ENCODE data around the gene REM2.
A peak's percentile ranks its signal among the peaks of the same experiment; 100 is the strongest.
"Not testable (repeated sequence)": the region's sequence is repeated elsewhere in the genome, so short reads cannot be mapped to it uniquely, and the experiment has no call there.

The REM2 gene

GRCh38 chr14:22848351-22849164 is 34.5 kb upstream of the REM2 start:
- peak; percentile 92 for DNase-seq

GRCh38 chr14:22849212-22849819 is 33.7 kb upstream of the REM2 start:
- DNase-seq: no peak

GRCh38 chr14:22850944-22851764 is 31.9 kb upstream of the REM2 start:
- peak; percentile 86 for DNase-seq

- DNase-seq: not testable (repeated sequence)
Measured at GRCh38 chr14:22852178-22852577, 30.8 kb upstream of the REM2 start.

- DNase-seq: no peak
Measured at GRCh38 chr14:22852599-22852939, 30.5 kb upstream of the REM2 start.

- DNase-seq: peak; percentile 88
Measured at GRCh38 chr14:22852940-22853767, 29.9 kb upstream of the REM2 start.

GRCh38 chr14:22854296-22854695 is 28.7 kb upstream of the REM2 start:
- not testable (repeated sequence) for DNase-seq

GRCh38 chr14:22854963-22855724 is 27.9 kb upstream of the REM2 start:
- no peak for DNase-seq

GRCh38 chr14:22856428-22856827 is 26.6 kb upstream of the REM2 start:
- no peak for DNase-seq

- not testable (repeated sequence) for DNase-seq
Measured at GRCh38 chr14:22860377-22860776, 22.6 kb upstream of the REM2 start.

GRCh38 chr14:22861651-22862050 is 21.4 kb upstream of the REM2 start:
- DNase-seq: no peak

GRCh38 chr14:22864979-22865378 is 18.0 kb upstream of the REM2 start:
- no peak for DNase-seq

GRCh38 chr14:22865424-22866405 is 17.3 kb upstream of the REM2 start:
- DNase-seq: no peak

- no peak for DNase-seq
Measured at GRCh38 chr14:22866874-22867273, 16.1 kb upstream of the REM2 start.

GRCh38 chr14:22870811-22871223 is 12.2 kb upstream of the REM2 start:
- no peak for DNase-seq

- DNase-seq: peak; percentile 83
Measured at GRCh38 chr14:22871224-22872032, 11.6 kb upstream of the REM2 start, which contains the start of gene LRP10. Gene LRP10 (plus strand): TSS chr14:22871740. CDS start chr14:22872304, 564 bp downstream.

- DNase-seq: peak; percentile 79
Measured at GRCh38 chr14:22872033-22872832, 10.8 kb upstream of the REM2 start.

- no peak for DNase-seq
Measured at GRCh38 chr14:22872833-22873520, 10.0 kb upstream of the REM2 start.

All from fibroblast of skin of scalp (primary cell).